ENCODE data around the gene TXNDC8.
"Not testable (repeated sequence)": the region's sequence is repeated elsewhere in the genome, so short reads cannot be mapped to it uniquely, and the experiment has no call there.

TXNDC8 gene

GRCh38 chr9:110328763-110329162 lies 8.9 kb downstream of the TXNDC8 start:
- no peak for DNase-seq (ENCODE audit: low read depth in 2 of 2)

DNA sequence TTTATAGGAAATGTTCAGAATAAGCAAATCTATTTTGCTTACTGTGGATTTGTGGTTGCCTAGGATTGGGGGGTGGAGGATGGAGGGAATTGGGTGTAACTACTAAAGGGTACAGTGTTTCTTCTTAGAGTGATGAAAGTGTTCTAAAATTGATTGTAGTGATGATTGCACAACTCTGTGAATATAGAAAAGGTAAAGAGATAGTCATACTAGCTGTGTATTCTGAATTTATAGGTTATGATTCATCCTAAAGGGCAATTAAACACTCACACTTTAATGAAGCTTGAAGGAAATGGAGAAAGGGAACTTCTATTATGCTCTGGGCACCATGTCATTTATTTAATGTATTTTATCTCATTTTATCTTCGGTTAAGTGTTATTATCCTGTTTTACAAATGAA lies 9.9 kb downstream of the TXNDC8 start:
- DNase-seq (ENCODE audit: low read depth in 2 of 2), result no peak

- DNase-seq (ENCODE audit: low read depth in 2 of 2), result no peak
These were observed 13.8 kb downstream of the TXNDC8 start for GRCh38 chr9:110323818-110324217.

DNA sequence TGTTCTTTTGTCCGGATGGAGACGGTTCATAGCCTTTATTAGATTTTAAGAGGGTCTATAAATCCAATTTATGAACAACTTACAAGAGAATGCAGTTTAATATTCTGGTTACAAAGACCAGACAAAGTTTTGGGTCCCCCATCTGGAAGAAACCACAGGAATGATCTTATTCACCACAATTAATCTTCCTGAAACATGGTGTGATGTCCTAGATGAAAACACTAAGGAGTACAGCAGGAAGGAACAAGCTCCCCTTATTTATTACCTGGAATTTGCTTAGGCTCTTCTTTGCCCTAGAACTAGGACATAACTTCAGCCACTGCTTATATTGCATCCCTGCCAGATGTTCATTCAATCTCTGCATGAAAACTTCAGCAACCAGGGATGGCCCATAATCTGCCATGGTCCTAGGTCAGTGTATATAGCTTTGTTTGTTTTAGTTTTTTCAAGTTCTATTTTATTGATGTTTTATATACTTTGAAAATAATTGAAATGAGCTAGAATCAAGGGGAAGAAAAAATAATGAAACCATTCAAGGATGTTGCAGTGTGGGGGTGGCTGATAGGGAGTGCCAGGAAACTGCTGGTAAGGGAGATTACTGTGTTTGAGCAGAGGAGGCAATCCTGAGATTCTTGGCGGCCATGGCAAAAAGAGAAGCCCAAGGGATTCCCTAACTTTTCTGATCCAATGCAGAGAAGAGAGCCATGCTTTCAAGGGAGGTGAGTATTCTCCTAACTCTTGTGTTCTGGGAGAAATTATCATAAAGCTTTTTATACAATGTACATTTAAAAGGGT lies 16.8 kb downstream of the TXNDC8 start:
- DNase-seq (ENCODE audit: low read depth in 2 of 2), result peak in 1 of 2 experiments; percentile 24

- no peak for DNase-seq (ENCODE audit: low read depth in 2 of 2)
These were observed 17.7 kb downstream of the TXNDC8 start for GRCh38 chr9:110319781-110320492.

- no peak for DNase-seq (ENCODE audit: low read depth in 2 of 2)
These were observed 19.8 kb downstream of the TXNDC8 start for GRCh38 chr9:110317911-110318310.

DNA sequence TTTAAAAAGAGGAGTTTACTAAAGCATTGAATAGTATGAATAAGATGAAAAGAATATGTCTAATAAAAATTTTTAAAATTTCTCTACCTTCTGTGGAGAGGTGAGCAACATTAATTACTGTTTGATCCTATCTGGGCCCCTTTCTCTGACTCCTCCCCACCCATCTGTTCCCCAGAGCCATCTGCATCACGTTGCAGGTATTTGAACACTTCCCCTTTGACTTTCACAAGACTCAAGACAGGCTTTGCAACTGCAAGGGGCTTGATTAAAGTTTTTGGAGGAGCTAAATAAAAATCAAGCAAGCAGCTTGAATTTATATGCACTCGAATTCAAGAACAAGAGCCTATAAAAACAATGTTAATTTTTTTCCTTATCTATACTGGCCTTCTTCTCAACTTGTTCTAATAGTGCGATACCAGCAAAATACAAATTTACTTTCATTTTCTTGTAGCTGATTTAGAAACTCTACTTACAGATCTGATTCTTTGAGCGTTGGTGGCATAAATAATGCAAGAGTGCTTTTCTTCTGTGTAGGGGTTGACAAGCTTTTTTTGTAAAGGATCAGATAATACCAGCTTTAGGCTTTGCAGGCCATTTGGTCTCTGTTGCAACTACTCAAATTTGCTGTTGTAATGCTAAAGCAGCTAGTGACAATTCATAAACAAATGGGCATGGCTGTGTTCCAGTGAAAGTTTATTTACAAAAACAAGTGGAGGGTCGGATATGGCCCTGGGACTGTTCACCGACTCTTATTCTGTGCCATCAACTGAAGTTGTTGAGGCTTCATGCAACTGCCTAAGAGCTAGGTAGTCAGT lies 21.2 kb downstream of the TXNDC8 start:
- no peak for DNase-seq (ENCODE audit: low read depth in 2 of 2)

- DNase-seq (ENCODE audit: low read depth in 2 of 2), result not testable (repeated sequence)
These were observed 25.7 kb downstream of the TXNDC8 start for GRCh38 chr9:110311978-110312377.

- no peak for DNase-seq (ENCODE audit: low read depth in 2 of 2)
These were observed 28.0 kb downstream of the TXNDC8 start for GRCh38 chr9:110309681-110310080.

DNA sequence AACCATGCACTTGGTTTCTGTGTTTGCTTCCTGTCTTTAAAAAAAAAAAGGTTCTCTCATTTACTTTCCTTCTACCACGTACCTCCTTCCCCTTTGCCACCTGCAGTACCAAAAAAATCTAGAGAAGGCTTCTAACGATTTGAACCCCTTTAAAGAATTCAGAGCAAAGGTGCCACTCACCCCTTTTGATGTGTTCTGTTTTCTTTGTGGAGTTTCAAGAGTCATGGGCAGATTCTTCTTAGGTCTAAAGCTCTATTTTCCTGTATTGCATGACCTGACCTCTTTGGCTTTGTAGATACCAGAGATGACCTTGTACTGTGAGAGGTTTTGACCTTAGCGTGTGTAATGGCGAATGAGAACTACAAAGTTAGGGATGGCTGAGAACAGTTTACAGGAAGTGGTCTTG lies 29.0 kb downstream of the TXNDC8 start:
- DNase-seq (ENCODE audit: low read depth in 2 of 2), result no peak

- DNase-seq (ENCODE audit: low read depth in 2 of 2), result no peak
These were observed 30.5 kb downstream of the TXNDC8 start for GRCh38 chr9:110307191-110307590.

GRCh38 chr9:110303133-110303532 lies 34.5 kb downstream of the TXNDC8 start:
- DNase-seq (ENCODE audit: low read depth in 2 of 2), result peak; percentile 23 to 44

DNA sequence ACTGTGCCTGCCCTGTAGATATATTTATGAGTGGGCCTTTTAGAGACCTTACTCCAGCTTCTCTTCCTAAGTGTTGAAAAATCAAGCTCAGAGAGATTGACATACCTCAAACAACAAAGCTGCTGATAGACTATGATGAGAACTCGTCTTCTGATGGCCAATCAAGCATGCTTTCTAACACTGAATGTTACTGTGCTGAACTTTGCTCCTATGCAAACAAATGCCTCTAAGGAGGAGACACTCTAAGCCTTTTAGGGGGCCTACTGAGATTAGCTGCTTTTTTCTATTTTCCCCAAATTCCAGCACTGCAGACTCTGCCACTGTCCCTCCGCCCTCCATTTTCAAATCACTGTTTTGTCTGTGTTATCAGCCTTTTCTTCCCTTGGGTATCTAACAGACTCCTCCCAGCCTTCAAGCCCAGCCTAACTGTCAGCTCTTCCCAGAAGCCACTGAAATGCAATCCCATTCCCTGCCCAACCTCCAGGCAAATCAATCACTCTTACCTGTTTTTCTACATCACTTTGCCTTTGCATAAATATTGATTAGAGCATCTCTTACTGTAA lies 39.5 kb downstream of the TXNDC8 start:
- no peak for DNase-seq (ENCODE audit: low read depth in 2 of 2)

- DNase-seq (ENCODE audit: low read depth in 2 of 2), result no peak
These were observed 44.4 kb downstream of the TXNDC8 start for GRCh38 chr9:110293248-110293647.

GRCh38 chr9:110291921-110292557 lies 45.6 kb downstream of the TXNDC8 start:
- no peak for DNase-seq (ENCODE audit: low read depth in 2 of 2)

- DNase-seq (ENCODE audit: low read depth in 2 of 2), result no peak
These were observed 47.7 kb downstream of the TXNDC8 start for GRCh38 chr9:110290001-110290400.

DNA sequence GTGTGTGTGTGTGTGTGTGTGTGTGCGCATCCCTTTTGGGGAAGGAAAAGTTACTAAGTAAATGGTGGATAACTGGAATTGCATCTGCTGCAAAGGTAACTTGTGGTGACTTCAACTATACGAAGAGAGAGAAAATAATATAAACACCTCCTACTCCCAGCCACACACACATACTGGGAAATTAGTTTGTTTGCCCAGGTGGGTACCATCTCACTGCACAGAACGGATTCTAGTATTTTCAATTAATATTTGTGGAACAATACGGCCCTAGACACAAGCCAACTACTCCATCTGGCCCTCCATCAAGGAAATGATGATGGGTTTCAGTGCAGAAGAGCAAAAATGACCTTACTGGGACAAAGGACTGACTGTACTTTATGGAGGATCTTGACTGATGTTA lies 49.2 kb downstream of the TXNDC8 start:
- DNase-seq (ENCODE audit: low read depth in 2 of 2), result no peak

GRCh38 chr9:110287289-110287680 lies 50.4 kb downstream of the TXNDC8 start:
- DNase-seq (ENCODE audit: low read depth in 2 of 2), result no peak

DNA sequence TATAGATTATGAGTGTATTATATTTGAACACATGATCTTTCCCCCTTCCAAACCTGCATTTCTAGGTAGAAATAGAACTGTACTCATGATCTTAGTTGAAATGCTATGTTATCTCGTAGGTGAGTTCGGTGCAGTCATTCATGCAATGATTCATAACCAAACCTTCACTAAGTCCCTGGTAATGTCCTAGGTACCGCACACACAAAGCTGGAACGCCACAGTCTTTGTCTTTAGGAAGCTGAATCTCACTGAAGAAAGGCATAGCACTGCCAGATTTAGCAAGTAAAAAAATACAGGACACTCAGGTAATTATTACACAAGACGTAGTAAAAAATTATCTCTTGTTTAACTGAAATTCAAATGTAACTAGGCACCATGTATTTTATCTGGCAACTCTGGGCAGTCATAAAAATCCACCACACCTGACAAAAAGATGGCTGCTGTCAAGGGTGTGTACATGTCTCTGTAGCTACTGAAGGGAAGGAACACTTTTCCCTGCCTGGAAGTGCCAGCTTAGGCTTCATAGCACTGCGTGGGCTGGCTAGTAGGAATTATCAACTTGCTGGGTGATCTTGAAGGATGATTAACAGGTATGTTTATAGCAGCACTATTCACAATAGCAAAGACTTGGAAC lies 53.3 kb downstream of the TXNDC8 start:
- no peak for DNase-seq (ENCODE audit: low read depth in 2 of 2)

- no peak for DNase-seq (ENCODE audit: low read depth in 2 of 2)
These were observed 53.9 kb downstream of the TXNDC8 start for GRCh38 chr9:110283751-110284150.

DNA sequence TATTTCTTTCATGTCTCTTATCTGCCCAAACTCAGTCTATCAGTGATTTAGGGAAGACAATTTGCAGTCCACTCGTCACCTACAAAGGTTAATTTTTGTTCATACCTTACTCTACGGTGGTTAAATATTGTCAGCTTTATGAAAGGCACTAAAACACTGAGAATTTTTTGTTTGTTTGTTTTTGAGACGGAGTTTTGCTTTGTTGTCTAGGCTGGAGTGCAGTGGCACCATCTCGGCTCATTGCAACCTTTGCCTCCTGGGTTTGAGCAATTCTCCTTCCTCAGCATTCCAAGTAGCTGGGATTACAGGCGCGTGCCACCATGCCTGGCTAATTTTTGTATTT lies 55.0 kb downstream of the TXNDC8 start:
- DNase-seq (ENCODE audit: low read depth in 2 of 2), result no peak

Data from fibroblast of skin of left biceps (primary cell).